Skeletal muscle satellite cell (primary cell): Measurements from ENCODE around the gene UBE2Q1.

Experiments
- H3K27me3 ChIP-seq: 2 replicates; pipeline ENCODE4 v1.7.0; 2013; ENCODE audit warnings: low read length; ENCODE audit not compliant: control insufficient read depth, insufficient read depth
- H3K36me3 ChIP-seq: 2 replicates; pipeline ENCODE4 v1.7.0; 2013; ENCODE audit warnings: mild to moderate bottlenecking, control low read depth, low read length; ENCODE audit not compliant: insufficient read depth
- H3K4me1 ChIP-seq: 2 replicates; pipeline ENCODE4 v1.7.0; 2013; ENCODE audit warnings: low read length; ENCODE audit not compliant: control insufficient read depth, insufficient read depth
- H3K4me2 ChIP-seq: 2 replicates; pipeline ENCODE4 v1.7.0; 2013; ENCODE audit warnings: mild to moderate bottlenecking, low read length
- H3K4me3 ChIP-seq: 2 replicates; pipeline ENCODE4 v1.7.0; 2013; ENCODE audit warnings: low read length
- H3K9ac ChIP-seq: 2 replicates; pipeline ENCODE4 v1.7.0; 2013; ENCODE audit warnings: mild to moderate bottlenecking, low read depth, low read length, moderate library complexity
- H3K9me3 ChIP-seq: replicated peaks from 2 replicates; pipeline ENCODE4 v1.7.0; 2013; ENCODE audit warnings: mild to moderate bottlenecking, control low read depth, low read length

UBE2Q1 gene

DNA sequence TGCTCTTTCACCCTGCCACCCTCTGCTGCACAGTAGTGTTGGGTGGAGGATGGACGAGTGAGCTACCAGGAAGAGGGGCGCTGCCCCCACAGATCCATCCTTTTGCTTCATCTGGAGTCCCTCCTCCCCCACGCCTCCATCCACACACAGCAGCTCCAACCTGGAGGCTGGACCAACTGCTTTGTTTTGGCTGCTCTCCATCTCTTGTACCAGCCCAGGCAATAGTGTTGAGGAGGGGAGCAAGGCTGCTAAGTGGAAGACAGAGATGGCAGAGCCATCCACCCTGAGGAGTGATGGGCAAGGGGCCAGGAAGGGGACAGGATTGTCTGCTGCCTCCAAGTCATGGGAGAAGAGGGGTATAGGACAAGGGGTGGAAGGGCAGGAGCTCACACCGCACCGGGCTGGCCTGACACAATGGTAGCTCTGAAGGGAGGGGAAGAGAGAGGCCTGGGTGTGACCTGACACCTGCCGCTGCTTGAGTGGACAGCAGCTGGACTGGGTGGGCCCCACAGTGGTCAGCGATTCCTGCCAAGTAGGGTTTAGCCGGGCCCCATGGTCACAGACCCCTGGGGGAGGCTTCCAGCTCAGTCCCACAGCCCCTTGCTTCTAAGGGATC lies 17.6 kb upstream of the UBE2Q1 start:
- no peaks in the 10 kb centered on the region for H3K4me1 ChIP-seq
- no peak overlapping the region for H3K9ac ChIP-seq
- H3K4me2 ChIP-seq = no peak overlapping the region
- no peaks in the 10 kb centered on the region for H3K9me3 ChIP-seq
- peaks cover 13% of the 10 kb centered on the region for H3K27me3 ChIP-seq
- H3K4me3 ChIP-seq = no peak overlapping the region
- peaks cover 26% of the 10 kb centered on the region for H3K36me3 ChIP-seq

DNA sequence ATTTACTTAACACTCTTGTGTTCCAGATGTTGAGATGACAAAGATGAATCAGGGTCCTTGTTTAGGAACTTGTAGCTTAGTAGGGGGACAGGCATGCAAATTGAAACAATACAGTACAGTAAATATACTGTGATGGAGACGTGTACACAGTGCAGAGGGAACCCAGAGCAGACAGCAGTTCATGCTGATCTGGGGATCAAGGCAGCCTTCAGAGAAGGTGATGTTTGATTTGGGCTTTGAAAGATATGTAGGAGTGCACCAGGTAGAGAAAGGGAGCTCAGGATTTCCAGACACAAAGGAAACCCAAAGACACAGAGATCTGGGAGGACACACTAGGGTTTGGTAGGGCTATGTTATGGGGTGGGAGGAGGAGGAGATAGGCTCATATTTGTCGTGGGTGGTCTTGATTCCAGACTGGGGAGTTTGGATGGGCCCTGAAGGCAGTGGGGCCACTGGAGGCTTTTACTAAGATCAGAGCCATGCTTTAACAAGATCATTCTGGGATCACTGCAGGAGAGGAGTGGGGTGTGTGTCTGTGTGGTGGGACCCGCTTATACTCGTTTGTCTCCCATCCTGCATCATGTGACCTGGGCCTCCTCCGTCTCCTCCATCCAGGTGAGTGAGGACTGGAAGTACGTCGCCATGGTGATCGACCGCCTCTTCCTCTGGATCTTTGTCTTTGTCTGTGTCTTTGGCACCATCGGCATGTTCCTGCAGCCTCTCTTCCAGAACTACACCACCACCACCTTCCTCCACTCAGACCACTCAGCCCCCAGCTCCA lies 16.9 kb upstream of the UBE2Q1 start:
- Histone ChIP-seq H3K4me1 (no peaks in the 10 kb centered on the region), H3K4me2 (no peak overlapping the region), H3K27me3 (peaks cover 14% of the 10 kb centered on the region), H3K9me3 (no peaks in the 10 kb centered on the region), H3K4me3 (no peak overlapping the region), H3K9ac (no peak overlapping the region), H3K36me3 (peaks cover 19% of the 10 kb centered on the region)

DNA sequence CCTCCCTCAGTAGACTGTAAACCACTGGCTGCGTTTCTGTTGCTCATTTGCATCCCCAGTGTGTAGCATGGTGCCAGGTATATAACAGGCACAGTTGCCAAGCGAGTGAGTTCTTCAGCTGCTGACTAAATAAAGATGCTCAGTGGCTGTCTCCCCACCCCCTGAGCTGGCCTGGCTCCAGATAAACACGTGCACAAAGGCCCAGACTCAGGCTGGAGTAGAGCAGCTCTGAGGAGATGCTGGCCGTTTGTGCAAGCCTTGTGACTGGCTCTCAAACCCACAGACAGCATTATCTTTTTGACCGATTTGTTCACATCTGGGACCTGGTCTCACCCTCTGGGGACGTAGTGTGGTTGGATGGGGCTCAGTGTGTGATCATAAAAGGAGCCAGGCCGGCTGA lies 16.3 kb upstream of the UBE2Q1 start:
- Histone ChIP-seq H3K9me3 (no peaks in the 10 kb centered on the region), H3K4me2 (no peak overlapping the region), H3K4me3 (no peak overlapping the region), H3K27me3 (peaks cover 16% of the 10 kb centered on the region), H3K4me1 (no peaks in the 10 kb centered on the region), H3K36me3 (peaks cover 16% of the 10 kb centered on the region), H3K9ac (no peak overlapping the region)

DNA sequence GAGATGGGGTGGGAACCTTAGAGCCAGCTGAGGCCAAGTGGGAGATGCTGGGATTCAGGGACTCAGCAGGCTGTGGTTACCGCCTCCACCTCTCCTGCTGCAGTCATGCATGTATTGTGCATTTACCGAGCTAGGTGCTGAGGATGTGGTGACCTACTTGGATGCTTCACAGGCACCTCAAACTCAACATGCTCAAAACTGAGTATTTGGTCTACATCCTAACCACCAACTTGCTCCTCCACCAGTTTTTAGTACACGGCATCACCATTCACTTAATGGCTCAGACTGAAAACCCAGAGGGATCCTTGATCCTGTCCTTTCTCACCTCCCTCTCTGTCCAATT lies 14.7 kb upstream of the UBE2Q1 start:
- H3K27me3 ChIP-seq = peaks cover 28% of the 10 kb centered on the region
- H3K4me1 ChIP-seq = peaks cover under 1% of the 10 kb centered on the region
- no peak overlapping the region for H3K4me2 ChIP-seq
- no peaks in the 10 kb centered on the region for H3K9me3 ChIP-seq
- no peak overlapping the region for H3K4me3 ChIP-seq
- H3K36me3 ChIP-seq = peaks cover 1% of the 10 kb centered on the region
- no peak overlapping the region for H3K9ac ChIP-seq

DNA sequence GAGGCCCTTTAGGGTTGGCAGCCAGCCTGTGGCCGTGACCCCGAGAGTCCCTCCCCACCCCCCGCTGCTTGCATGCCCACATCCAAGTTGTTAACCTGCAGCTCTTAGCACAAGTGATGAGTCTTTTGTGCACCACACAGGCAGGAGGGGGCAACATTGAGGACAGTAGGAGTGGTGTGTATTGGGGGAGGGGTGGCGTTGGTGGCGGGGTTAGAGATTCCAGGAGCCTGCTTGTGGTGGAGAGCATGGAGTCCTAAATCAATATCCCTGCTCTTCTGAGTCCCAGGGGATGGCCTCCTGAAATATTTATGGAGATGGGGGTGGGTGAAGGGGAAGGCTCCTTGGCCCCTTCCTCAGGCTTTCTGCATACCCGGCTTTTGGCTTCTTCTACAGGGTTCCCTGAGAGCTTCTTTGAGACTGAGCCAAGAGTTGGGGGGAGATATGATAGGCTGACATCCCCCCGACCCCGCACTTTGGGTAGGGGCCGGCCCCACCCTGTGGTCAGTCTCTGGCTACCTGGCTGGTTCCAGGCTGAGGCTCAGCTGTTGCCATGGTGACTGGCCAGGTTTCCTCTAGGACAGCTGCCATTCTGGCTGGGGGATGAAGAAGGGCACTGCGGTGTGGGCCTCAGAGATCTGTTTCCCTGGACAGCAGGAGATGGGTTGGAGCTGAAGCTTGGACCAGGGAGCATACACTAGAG lies 14.2 kb upstream of the UBE2Q1 start:
- no peak overlapping the region for H3K4me2 ChIP-seq
- H3K4me3 ChIP-seq = no peak overlapping the region
- H3K4me1 ChIP-seq = peaks cover 6% of the 10 kb centered on the region
- H3K9me3 ChIP-seq = no peaks in the 10 kb centered on the region
- H3K36me3 ChIP-seq = no peaks in the 10 kb centered on the region
- H3K9ac ChIP-seq = no peak overlapping the region
- H3K27me3 ChIP-seq = peaks cover 31% of the 10 kb centered on the region

DNA sequence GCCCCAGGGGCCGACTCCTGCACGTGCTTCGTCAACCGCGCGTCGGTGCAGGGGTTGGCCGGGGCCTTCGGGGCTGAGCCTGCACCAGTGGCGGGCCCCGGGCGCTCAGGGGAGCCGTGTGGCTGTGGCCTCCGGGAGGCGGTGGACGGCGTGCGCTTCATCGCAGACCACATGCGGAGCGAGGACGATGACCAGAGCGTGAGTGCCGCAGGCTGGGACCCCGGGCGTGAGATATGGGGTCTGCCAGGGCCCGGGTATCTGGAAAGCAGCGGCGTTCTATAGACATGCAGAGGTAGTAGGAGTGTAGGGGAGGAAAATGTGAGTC lies 13.5 kb upstream of the UBE2Q1 start:
- H3K4me3 ChIP-seq = no peak overlapping the region
- H3K27me3 ChIP-seq = peaks cover 38% of the 10 kb centered on the region
- no peak overlapping the region for H3K9ac ChIP-seq
- H3K4me1 ChIP-seq = peaks cover 9% of the 10 kb centered on the region
- H3K36me3 ChIP-seq = no peaks in the 10 kb centered on the region
- no peak overlapping the region for H3K4me2 ChIP-seq
- no peaks in the 10 kb centered on the region for H3K9me3 ChIP-seq

DNA sequence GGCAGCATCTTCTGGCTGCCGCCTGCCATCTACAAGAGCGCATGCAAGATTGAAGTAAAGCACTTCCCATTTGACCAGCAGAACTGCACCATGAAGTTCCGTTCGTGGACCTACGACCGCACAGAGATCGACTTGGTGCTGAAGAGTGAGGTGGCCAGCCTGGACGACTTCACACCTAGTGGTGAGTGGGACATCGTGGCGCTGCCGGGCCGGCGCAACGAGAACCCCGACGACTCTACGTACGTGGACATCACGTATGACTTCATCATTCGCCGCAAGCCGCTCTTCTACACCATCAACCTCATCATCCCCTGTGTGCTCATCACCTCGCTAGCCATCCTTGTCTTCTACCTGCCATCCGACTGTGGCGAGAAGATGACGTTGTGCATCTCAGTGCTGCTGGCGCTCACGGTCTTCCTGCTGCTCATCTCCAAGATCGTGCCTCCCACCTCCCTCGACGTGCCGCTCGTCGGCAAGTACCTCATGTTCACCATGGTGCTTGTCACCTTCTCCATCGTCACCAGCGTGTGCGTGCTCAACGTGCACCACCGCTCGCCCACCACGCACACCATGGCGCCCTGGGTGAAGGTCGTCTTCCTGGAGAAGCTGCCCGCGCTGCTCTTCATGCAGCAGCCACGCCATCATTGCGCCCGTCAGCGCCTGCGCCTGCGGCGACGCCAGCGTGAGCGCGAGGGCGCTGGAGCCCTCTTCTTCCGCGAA lies 12.9 kb upstream of the UBE2Q1 start:
- Histone ChIP-seq H3K27me3 (peaks cover 43% of the 10 kb centered on the region), H3K9ac (no peak overlapping the region), H3K36me3 (no peaks in the 10 kb centered on the region), H3K4me1 (peaks cover 9% of the 10 kb centered on the region), H3K4me2 (no peak overlapping the region), H3K9me3 (no peaks in the 10 kb centered on the region), H3K4me3 (no peak overlapping the region)

DNA sequence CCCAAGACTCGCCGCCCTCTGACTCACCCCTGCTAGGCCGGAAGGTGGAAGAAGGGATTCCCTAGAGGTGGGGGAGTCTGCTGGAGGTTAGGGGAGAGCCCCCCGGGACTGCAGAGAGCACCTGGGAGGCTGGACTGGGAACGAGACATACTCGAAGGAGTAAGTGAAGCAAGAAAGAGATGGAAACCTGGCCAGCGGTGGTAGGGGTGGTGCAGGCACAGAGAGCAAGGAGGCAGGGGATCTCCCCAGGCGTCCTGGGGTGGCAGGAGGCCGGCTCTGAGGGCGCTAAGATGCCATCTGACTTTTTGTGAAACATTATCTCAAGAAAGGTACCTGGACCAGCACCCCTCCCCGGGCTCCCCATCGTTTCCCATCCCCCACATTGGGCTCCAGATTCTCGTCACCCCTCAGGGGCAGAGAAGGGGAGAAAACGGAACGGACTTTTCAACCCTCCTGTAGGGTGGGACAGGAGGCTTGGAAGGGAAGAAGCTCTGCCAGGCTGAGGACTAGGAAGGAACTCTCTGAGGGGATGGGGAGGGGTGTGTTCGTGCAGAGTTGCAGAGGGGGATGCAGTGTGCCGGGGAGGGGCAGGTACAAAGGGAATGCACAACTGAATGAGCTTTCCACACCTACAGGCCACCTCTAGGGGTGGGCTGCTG lies 9.8 kb upstream of the UBE2Q1 start:
- H3K27me3 ChIP-seq = peaks cover 52% of the 10 kb centered on the region
- H3K4me1 ChIP-seq = peaks cover 9% of the 10 kb centered on the region
- H3K9me3 ChIP-seq = no peaks in the 10 kb centered on the region
- H3K9ac ChIP-seq = no peak overlapping the region
- no peaks in the 10 kb centered on the region for H3K36me3 ChIP-seq
- H3K4me3 ChIP-seq = peak overlapping the region; percentile 58
- peak overlapping the region; percentile 84 for H3K4me2 ChIP-seq

DNA sequence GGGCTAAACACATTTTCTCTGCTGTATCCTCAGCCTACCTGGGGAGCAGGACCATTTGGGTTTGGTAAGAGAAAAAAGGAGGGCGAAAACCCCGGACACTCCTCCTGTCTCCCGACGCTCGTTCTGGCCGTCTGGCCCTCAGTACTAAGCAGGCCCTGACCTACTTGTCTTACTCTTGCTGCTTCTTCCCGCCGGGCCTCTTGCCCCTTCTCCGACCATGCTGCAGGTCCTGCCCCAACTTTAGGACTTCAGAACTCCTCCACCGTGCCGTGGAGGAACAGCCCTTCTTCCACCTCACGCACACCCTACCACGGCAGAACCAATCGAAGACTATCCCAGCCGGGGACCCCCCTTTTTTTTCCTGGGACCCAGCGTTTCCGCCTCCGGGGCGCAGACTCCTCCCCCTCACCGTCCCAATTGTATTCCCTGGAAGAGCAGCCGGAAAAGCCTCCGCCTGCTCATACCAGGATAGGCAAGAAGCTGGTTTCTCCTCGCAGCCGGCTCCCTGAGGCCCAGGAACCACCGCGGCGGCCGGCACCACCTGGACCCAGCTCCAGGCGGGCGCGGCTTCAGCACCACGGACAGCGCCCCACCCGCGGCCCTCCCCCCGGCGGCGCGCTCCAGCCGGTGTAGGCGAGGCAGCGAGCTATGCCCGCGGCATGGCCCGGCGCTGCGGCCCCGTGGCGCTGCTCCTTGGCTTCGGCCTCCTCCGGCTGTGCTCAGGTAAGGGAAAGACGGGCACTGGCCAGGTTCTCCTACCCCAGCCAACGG lies 9.1 kb upstream of the UBE2Q1 start, which contains the start of gene CHRNB2:
CHRNB2 (plus strand) TSS at position 393 of the 771 bp plus-strand sequence; CDS start at position 660, 267 bp downstream.
- Histone ChIP-seq H3K36me3 (no peaks in the 10 kb centered on the region), H3K4me3 (peak within 1 kb of the TSS; percentile 58), H3K4me1 (peaks cover 9% of the 10 kb centered on the region), H3K9ac (no peak within 1 kb of the TSS), H3K4me2 (peak within 1 kb of the TSS; percentile 84), H3K9me3 (no peaks in the 10 kb centered on the region), H3K27me3 (peaks cover 48% of the 10 kb centered on the region)

DNA sequence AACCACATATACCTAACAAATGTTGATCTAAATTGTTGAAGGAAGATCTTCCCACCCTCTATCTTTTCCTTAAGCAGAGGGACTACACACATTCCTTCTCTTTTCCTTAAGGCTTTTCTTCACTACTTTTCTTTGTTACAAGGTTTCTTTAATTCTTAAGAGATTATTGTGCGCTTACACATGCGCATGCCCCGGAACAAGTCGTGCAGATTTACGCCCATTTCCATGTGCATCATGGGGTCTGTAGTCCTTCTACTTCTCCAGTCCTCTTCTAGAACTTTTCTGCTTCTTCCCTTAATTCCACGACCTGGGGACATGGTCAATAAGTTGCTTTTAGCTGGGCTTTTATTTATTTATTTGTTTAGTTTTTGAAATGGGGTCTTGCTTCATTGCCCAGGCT lies 7.4 kb upstream of the UBE2Q1 start:
- H3K4me1 ChIP-seq = peaks cover 9% of the 10 kb centered on the region

More for the DNA sequence above, 7.4 kb upstream of the UBE2Q1 start:
- H3K9ac ChIP-seq = no peak overlapping the region
- H3K4me2 ChIP-seq = no peak overlapping the region
- H3K4me3 ChIP-seq = no peak overlapping the region
- H3K27me3 ChIP-seq = peaks cover 41% of the 10 kb centered on the region
- no peaks in the 10 kb centered on the region for H3K36me3 ChIP-seq
- H3K9me3 ChIP-seq = no peaks in the 10 kb centered on the region
